Panc1 (cell line): Measurements from ENCODE around the gene STXBP3.

Source experiments
- CTCF ChIP-seq: fragments of 450-650 bp; IDR thresholded peaks from 2 replicates; pipeline ENCODE4 v1.5.1; 2017; ENCODE audit warnings: mild to moderate bottlenecking
- POLR2AphosphoS5 ChIP-seq: IDR thresholded peaks from 2 replicates; pipeline ENCODE4 v1.6.1; 2012; ENCODE audit warnings: mild to moderate bottlenecking, low read depth, low read length, moderate library complexity
- SIN3A ChIP-seq: IDR thresholded peaks from 2 replicates; pipeline ENCODE4 v1.6.1; 2012; ENCODE audit warnings: low read depth, mild to moderate bottlenecking, low read length, moderate library complexity, borderline replicate concordance; ENCODE audit not compliant: insufficient read depth

DNA sequence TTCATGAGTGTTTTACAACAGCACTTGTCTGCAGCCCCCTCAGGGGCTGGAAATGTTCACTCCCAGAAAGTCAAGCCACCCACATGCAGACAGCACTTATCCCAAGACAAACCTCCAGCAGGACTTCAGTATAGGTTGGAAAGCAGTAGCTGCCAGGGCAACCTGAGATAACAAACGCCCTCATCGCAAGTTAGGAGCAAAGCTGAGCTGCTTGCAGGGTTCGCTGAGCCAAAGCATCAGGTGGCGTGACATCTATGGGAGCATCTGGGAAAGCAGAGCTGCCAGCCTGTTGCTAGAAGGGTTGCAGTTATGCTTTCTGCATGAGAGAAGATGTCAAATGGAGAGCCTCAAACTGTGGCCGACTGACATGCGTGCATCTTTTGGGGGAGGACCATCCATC lies 4.2 kb upstream of the STXBP3 start:
- TF ChIP-seq SIN3A: no peak
- no peak for TF ChIP-seq CTCF
- TF ChIP-seq POLR2AphosphoS5: no peak
